Left cardiac atrium (tissue), 4 donors: ENCODE measurements around the gene KRT222. TPM values are rescaled to one million over a fixed set of nuclear protein-coding genes. Genes with fewer than 3 reads are reported as not detected.
A peak's percentile ranks its signal among the peaks of the same experiment; 100 is the strongest.

Source experiments
- ATAC-seq, 2 donors: fragments of 200-7000 bp; cut with Tn5 transposase; one replicate each; pipeline ENCODE4 v1.9.1; 2020; ENCODE audit warnings: mild to moderate bottlenecking in 2 of 2, moderate library complexity in 2 of 2
- DNase-seq: peaks from one replicate; pipeline ENCODE4 v3.0.0-alpha.2; 2020
- intact Hi-C, 2 donors: fragments of 100-400 bp; cut with DNase I; formaldehyde crosslinking; loops; one replicate each; pipeline versions ENCODE4 v1.14.1 to v1.15.1; 2022 to 2023
- long read RNA-seq: library from polyadenylated mRNA; unstranded; transcript quantifications from one replicate; pipeline ENCODE4 v2.0.0, GENCODE V29; 2021
- total RNA-seq, 2 donors: library from RNA; stranded (reverse); fragmentation: NEBNext Ultra II Directional; extraction: Animal tissue kit (Norgen Biotek cat#: 25700); gene quantifications; one replicate each; pipeline ENCODE4 v1.2.1, GENCODE V29; 2021
- donor health status: DM: no; HTN: yes; CAD: no.
- donor health status: DM: no; HTN: yes; CAD: no; lungs with severe emphysema.
- donor health status: DM: yes; HTN: yes; CAD: no.
- donor health status: Dilated cardiomyopathy.

The KRT222 gene
- 1 to 10 TPM in 1 of 2 donors, not detected in 1; 1.3 TPM for total RNA-seq
- long read RNA-seq: 0 reads

- no peak for ATAC-seq
- intact Hi-C loops: no loop called here
- no peak for DNase-seq
Measured at GRCh38 chr17:40664582-40665333, at the start of gene KRT222. KRT222 (minus strand) TSS chr17:40665177; CDS start chr17:40665099, 78 bp downstream.

GRCh38 chr17:40714473-40714872 is 49.5 kb upstream of the KRT222 start:
- no peak for ATAC-seq
- DNase-seq: no peak
- intact Hi-C loops: no loop called here

GRCh38 chr17:40707745-40708144 is 42.8 kb upstream of the KRT222 start:
- DNase-seq: peak; percentile 52
- intact Hi-C loops: no loop called here
- ATAC-seq: peak; percentile 67 to 78

- DNase-seq: no peak
- no peak for ATAC-seq
- intact Hi-C loops: no loop called here
Measured at GRCh38 chr17:40705584-40705983, 40.6 kb upstream of the KRT222 start.

- ATAC-seq: no peak
- intact Hi-C loops: no loop called here
- DNase-seq: no peak
Measured at GRCh38 chr17:40703652-40704051, 38.7 kb upstream of the KRT222 start, which contains the start of gene KRT24. KRT24 (minus strand) TSS chr17:40703752; CDS start chr17:40703693, 59 bp downstream.

GRCh38 chr17:40702271-40702670 is 37.3 kb upstream of the KRT222 start:
- no peak for ATAC-seq
- intact Hi-C loops: no loop called here
- DNase-seq: no peak

GRCh38 chr17:40699853-40700252 is 34.9 kb upstream of the KRT222 start:
- no peak for DNase-seq
- intact Hi-C loops: no loop called here
- ATAC-seq: no peak

GRCh38 chr17:40699371-40699770 is 34.4 kb upstream of the KRT222 start:
- peak in 1 of 2 donors; percentile 61 for ATAC-seq
- no peak for DNase-seq
- intact Hi-C loops: no loop called here

GRCh38 chr17:40697297-40697696 is 32.3 kb upstream of the KRT222 start:
- DNase-seq: no peak
- ATAC-seq: no peak
- intact Hi-C loops: no loop called here

GRCh38 chr17:40696651-40697072 is 31.7 kb upstream of the KRT222 start:
- intact Hi-C loops: no loop called here
- DNase-seq (no peak), ATAC-seq (no peak)

GRCh38 chr17:40695874-40696472 is 31.0 kb upstream of the KRT222 start:
- intact Hi-C loops: no loop called here
- no peak for DNase-seq
- no peak for ATAC-seq

GRCh38 chr17:40694584-40694983 is 29.6 kb upstream of the KRT222 start:
- ATAC-seq (no peak), DNase-seq (no peak)
- intact Hi-C loops: no loop called here

GRCh38 chr17:40687106-40687505 is 22.1 kb upstream of the KRT222 start:
- intact Hi-C loops: no loop called here
- ATAC-seq: no peak

GRCh38 chr17:40686192-40686591 is 21.2 kb upstream of the KRT222 start:
- no peak for ATAC-seq
- intact Hi-C loops: no loop called here
- no peak for DNase-seq

More at GRCh38 chr17:40687106-40687505, 22.1 kb upstream of the KRT222 start:
- DNase-seq: no peak

- intact Hi-C loops: no loop called here
- ATAC-seq (no peak), DNase-seq (no peak)
Measured at GRCh38 chr17:40680998-40681397, 16.0 kb upstream of the KRT222 start.

GRCh38 chr17:40679523-40679907 is 14.5 kb upstream of the KRT222 start:
- no peak for DNase-seq
- intact Hi-C loops: no loop called here
- no peak for ATAC-seq

GRCh38 chr17:40678902-40679522 is 14.0 kb upstream of the KRT222 start:
- intact Hi-C loops: no loop called here
- ATAC-seq: no peak
- no peak for DNase-seq

- DNase-seq: no peak
- ATAC-seq: no peak
- intact Hi-C loops: no loop called here
Measured at GRCh38 chr17:40675905-40676304, 10.9 kb upstream of the KRT222 start.

GRCh38 chr17:40672654-40673053 is 7.7 kb upstream of the KRT222 start:
- no peak for ATAC-seq
- no peak for DNase-seq
- intact Hi-C loops: no loop called here

GRCh38 chr17:40671282-40671681 is 6.3 kb upstream of the KRT222 start:
- no peak for DNase-seq
- no peak for ATAC-seq
- intact Hi-C loops: no loop called here
